CD4-positive, alpha-beta memory T cell (primary cell): ENCODE results near the gene TCF7L1. TPM values are rescaled to one million over a fixed set of nuclear protein-coding genes. Genes with fewer than 3 reads are reported as not detected.
A peak's percentile ranks its signal among the peaks of the same experiment; 100 is the strongest.

Experiments used
- CTCF ChIA-PET: fragments of 350-600 bp; sonication (Branson Sonifier 250); formaldehyde crosslinking; loops from one replicate; lab custom pipeline; 2021; ENCODE audit warnings: inconsistent platforms; ENCODE audit not compliant: partially characterized antibody; lab: Charles Lee
- POLR2A ChIA-PET: fragments of 350-600 bp; sonication (Branson Sonifier 250); formaldehyde crosslinking; loops from one replicate; lab custom pipeline; 2021; ENCODE audit not compliant: partially characterized antibody; lab: Charles Lee
- DNase-seq, 5 donors: peaks; one replicate each; pipeline versions ENCODE4 v3.0.0 to v3.0.0-alpha.2; 2020 to 2022; ENCODE audit warnings: mixed read lengths in 1 of 5
- H3K27ac ChIP-seq: one replicate; pipeline ENCODE4 v1.7.0; 2013; ENCODE audit warnings: low read depth, low read length
- H3K27me3 ChIP-seq: 2 replicates; pipeline ENCODE4 v1.7.0; 2013; ENCODE audit warnings: mild to moderate bottlenecking, low read length, moderate library complexity; ENCODE audit not compliant: insufficient read depth
- H3K36me3 ChIP-seq: 2 replicates; pipeline ENCODE4 v1.7.0; 2013; ENCODE audit warnings: mild to moderate bottlenecking, low read length, moderate library complexity; ENCODE audit not compliant: insufficient read depth
- H3K4me1 ChIP-seq: 2 replicates; pipeline ENCODE4 v1.7.0; 2013; ENCODE audit warnings: mild to moderate bottlenecking, low read length, moderate library complexity; ENCODE audit not compliant: insufficient read depth
- H3K4me3 ChIP-seq, 2 donors: one replicate each; pipeline ENCODE4 v1.7.0; 2013; ENCODE audit warnings: low read length in 2 of 2, mild to moderate bottlenecking in 1 of 2
- H3K9me3 ChIP-seq, 2 donors: one replicate each; pipeline ENCODE4 v1.7.0; 2013; ENCODE audit warnings: low read length in 2 of 2, control low read depth in 1 of 2; ENCODE audit not compliant: control insufficient read depth in 1 of 2
- H3K27ac Mint-ChIP-seq, 7 donors: one replicate each; pipeline ENCODE4 v1.8.0; 2020 to 2021; ENCODE audit warnings: mixed read lengths in 7 of 7, mild to moderate bottlenecking in 6 of 7, inconsistent platforms in 3 of 7, moderate library complexity in 3 of 7
- H3K27me3 Mint-ChIP-seq, 2 donors: one replicate each; pipeline ENCODE4 v1.8.0; 2020 to 2021; ENCODE audit warnings: mixed read lengths in 2 of 2
- H3K36me3 Mint-ChIP-seq, 2 donors: one replicate each; pipeline ENCODE4 v1.8.0; 2020 to 2021; ENCODE audit warnings: mixed read lengths in 2 of 2, inconsistent platforms in 1 of 2, mild to moderate bottlenecking in 1 of 2
- H3K4me1 Mint-ChIP-seq, 4 donors: one replicate each; pipeline ENCODE4 v1.8.0; 2020 to 2021; ENCODE audit warnings: mixed read lengths in 4 of 4, mild to moderate bottlenecking in 1 of 4
- H3K4me3 Mint-ChIP-seq, 8 donors: one replicate each; pipeline ENCODE4 v1.8.0; 2020 to 2021; ENCODE audit warnings: mixed read lengths in 8 of 8, mild to moderate bottlenecking in 7 of 8, moderate library complexity in 6 of 8, inconsistent platforms in 3 of 8
- H3K9me3 Mint-ChIP-seq, 8 donors: one replicate each; pipeline ENCODE4 v1.8.0; 2020 to 2021; ENCODE audit warnings: mixed read lengths in 8 of 8, mild to moderate bottlenecking in 5 of 8, inconsistent platforms in 3 of 8, moderate library complexity in 1 of 8
- intact Hi-C: fragments of 100-400 bp; cut with micrococcal nuclease; formaldehyde crosslinking; loops from one replicate; pipeline ENCODE4 v1.15.1; 2023
- polyA plus RNA-seq, 2 donors: library from polyadenylated mRNA; unstranded; fragments of 300-500 nt; fragmentation: Illumina TruSeq; gene quantifications; one replicate each; pipeline ENCODE4 v1.2.3, GENCODE V29; 2021
- total RNA-seq, 2 experiments: library from RNA; stranded (reverse); gene quantifications; one replicate each; pipeline ENCODE4 v1.2.3, GENCODE V29; 2021

Gene TCF7L1, protein sequence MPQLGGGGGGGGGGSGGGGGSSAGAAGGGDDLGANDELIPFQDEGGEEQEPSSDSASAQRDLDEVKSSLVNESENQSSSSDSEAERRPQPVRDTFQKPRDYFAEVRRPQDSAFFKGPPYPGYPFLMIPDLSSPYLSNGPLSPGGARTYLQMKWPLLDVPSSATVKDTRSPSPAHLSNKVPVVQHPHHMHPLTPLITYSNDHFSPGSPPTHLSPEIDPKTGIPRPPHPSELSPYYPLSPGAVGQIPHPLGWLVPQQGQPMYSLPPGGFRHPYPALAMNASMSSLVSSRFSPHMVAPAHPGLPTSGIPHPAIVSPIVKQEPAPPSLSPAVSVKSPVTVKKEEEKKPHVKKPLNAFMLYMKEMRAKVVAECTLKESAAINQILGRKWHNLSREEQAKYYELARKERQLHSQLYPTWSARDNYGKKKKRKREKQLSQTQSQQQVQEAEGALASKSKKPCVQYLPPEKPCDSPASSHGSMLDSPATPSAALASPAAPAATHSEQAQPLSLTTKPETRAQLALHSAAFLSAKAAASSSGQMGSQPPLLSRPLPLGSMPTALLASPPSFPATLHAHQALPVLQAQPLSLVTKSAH
- total RNA-seq (not detected), polyA plus RNA-seq (under 1 TPM in 1 of 2 donors, not detected in 1; 0.06 TPM)

DNA sequence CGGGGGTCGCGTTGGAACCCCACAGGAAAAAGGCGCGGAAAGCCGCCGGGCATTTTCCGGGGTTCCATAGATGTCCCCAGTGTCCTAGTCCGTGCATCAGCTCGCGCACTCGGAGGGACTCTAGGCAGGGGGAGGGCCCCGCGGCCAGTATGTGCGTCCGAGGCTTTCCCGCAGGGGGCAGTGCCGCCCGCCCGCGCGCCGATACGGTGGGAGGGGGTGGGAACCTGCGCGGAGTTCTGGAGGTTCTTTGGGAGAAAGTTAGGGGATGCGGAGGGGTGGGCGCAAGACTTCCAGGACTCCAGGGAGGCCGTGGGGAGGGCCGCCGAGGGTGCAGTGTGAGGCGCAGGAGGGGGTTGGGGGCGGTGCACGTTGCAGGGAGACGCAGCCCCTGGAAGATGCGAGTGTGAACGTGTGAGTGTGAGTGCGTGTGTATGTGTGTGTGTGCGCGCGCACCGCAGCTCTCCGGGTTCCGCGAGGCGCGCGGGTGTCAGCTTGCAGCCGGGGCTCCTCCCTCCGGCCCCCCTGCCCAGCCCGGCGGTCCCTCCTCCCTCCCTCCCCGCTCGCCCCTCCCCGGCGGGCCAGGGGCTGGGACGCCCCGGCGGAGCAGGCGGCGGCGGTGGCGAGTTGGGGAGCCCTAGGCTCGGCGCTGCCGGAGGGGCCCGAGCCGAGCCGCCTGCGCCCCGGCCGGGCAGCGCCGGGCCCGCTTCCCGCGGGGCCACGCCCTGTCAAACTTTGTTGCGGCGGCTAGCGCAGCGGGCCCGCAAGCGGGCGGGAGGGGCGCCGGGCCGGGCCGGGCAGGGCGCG is at the start of gene TCF7L1:
TCF7L1 (plus strand) TSS at position 559 of the 804 bp plus-strand sequence. CDS start 293 bp downstream, outside the sequence.
- intact Hi-C loops: no loop called here

DNA sequence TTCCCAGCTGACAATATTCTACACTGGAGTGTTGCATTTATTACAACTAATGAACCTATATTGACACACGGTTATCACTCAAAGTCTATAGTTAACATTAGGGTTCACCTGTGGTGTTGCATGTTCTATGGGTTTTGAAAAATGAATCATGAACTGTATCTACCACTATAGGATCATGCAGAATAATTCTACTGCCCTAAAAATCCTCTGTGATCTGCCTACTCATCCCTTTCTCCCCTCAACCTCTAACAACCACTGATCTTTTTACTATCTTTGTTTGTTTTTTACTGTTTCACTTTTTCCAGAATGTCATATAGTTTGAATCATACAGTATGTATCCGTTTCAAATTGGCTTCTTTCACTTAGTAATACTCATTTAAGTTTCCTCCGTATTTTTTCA is 47.6 kb upstream of the TCF7L1 start:
- H3K36me3 ChIP-seq: no peaks in the 10 kb centered on the region
- Mint-ChIP-seq H3K9me3 (peaks cover 4 to 24% (median 11%) of the 10 kb centered on the region in 8 donors), H3K36me3 (no peaks in the 10 kb centered on the region), H3K4me1 (no peaks in the 10 kb centered on the region), H3K27ac (no peak overlapping the region), H3K27me3 (peaks cover 16 to 26% of the 10 kb centered on the region in 2 donors), H3K4me3 (no peak overlapping the region)
- ChIA-PET POLR2A (no interaction called here), CTCF (no interaction called here)
- no peak overlapping the region for H3K4me3 ChIP-seq
- no peaks in the 10 kb centered on the region for H3K4me1 ChIP-seq
- intact Hi-C loops: no loop called here
- no peak overlapping the region for H3K27ac ChIP-seq
- H3K9me3 ChIP-seq: no peaks in the 10 kb centered on the region
- no peak for DNase-seq
- H3K27me3 ChIP-seq: no peaks in the 10 kb centered on the region

More for the DNA sequence above, at the start of gene TCF7L1:
- Mint-ChIP-seq H3K27me3 (peaks cover 34 to 42% of the 10 kb centered on the region in 2 donors), H3K27ac (no peak within 1 kb of the TSS), H3K4me3 (peak within 1 kb of the TSS; percentile 65 to 85 (median 77)), H3K36me3 (no peaks in the 10 kb centered on the region), H3K4me1 (peaks cover 4 to 20% (median 12%) of the 10 kb centered on the region in 4 donors), H3K9me3 (peaks cover 0 to 2% (median 0%) of the 10 kb centered on the region in 8 donors)
- Histone ChIP-seq H3K4me1 (peaks cover 18% of the 10 kb centered on the region), H3K36me3 (no peaks in the 10 kb centered on the region), H3K9me3 (no peaks in the 10 kb centered on the region), H3K4me3 (peak within 1 kb of the TSS in 1 of 2 donors; percentile 24), H3K27me3 (peaks cover 16% of the 10 kb centered on the region), H3K27ac (no peak within 1 kb of the TSS)
- ChIA-PET POLR2A (no interaction called here), CTCF (no interaction called here)
- peak; percentile 4 to 41 (median 20) for DNase-seq

DNA sequence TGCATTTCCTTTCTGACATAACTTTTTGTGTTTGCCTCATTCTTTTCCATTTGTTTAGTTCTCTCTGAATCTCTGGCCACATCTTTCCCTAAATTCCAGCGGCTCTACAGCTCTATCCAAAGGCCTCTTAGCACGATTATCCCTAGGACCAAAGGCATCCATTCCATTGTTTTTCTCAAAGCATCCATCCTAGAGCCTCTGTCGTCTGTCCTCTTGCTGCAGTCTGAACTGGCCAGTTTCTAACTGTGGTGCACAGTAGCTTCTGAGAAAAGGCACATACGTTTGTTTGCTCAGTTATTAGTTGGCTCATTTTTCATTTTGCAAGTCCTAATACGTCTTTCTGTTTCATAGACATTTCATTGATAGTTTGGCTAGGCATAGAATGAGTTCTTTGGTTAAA is 45.7 kb upstream of the TCF7L1 start:
- Mint-ChIP-seq H3K4me1 (no peaks in the 10 kb centered on the region), H3K27ac (no peak overlapping the region), H3K4me3 (no peak overlapping the region), H3K36me3 (no peaks in the 10 kb centered on the region), H3K27me3 (peaks cover 10 to 19% of the 10 kb centered on the region in 2 donors), H3K9me3 (peaks cover 2 to 8% (median 4%) of the 10 kb centered on the region in 8 donors)
- H3K4me1 ChIP-seq: no peaks in the 10 kb centered on the region
- DNase-seq: no peak
- H3K27ac ChIP-seq: no peak overlapping the region
- H3K4me3 ChIP-seq: no peak overlapping the region
- intact Hi-C loops: no loop called here
- POLR2A ChIA-PET: no interaction called here
- H3K9me3 ChIP-seq: no peaks in the 10 kb centered on the region
- CTCF ChIA-PET: interaction anchor here (0.6 kb wide), 1 partner anchor 15 kb away, joined by 4 read pairs; no protein-coding TSS in a partner anchor
- no peaks in the 10 kb centered on the region for H3K27me3 ChIP-seq
- no peaks in the 10 kb centered on the region for H3K36me3 ChIP-seq

DNA sequence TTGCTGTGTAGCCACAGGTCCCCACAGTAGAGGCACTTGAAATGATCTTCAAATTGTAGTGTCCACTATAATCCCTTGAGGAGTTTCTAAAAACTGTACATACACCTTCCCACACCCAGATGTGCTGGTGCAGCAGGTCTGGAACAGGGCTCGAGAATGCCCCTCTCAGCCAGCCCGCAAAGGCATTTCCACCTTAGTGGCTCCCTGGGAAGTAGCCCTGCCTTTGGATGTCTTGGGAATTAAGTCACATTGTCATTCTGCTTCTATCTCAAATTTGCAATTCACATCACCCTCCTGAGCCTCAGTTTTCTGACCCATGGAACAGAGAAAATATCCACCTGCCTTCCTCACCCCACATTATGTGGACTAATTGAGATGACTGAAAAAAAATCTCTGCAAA is 44.3 kb upstream of the TCF7L1 start:
- no peaks in the 10 kb centered on the region for H3K9me3 Mint-ChIP-seq
- peaks cover 1 to 10% of the 10 kb centered on the region in 2 donors for H3K27me3 Mint-ChIP-seq

DNA sequence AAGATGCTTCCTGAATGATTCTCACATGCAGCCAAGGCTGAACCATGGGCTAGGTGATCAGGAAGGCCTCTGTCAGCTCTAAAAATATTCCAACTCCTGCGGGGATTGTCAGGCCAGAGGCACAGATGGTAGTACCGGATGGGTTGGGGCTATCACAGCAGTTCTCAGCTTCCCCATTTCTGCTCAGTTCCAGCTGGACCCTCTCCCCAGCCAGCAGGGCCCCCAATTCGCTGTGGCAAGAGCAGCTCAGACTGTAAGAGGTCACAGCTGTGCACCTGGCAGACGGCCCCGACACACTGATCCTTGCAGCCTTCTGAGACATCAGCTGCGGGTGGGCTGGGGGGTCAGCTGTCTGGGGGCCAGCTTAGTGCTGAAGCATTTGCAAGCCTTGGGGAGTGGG is 43.6 kb upstream of the TCF7L1 start:
- DNase-seq: no peak

More for the DNA sequence above, 44.3 kb upstream of the TCF7L1 start:
- no peaks in the 10 kb centered on the region for H3K4me1 Mint-ChIP-seq
- intact Hi-C loops: no loop called here
- H3K9me3 ChIP-seq: no peaks in the 10 kb centered on the region
- POLR2A ChIA-PET: no interaction called here
- no peak overlapping the region for H3K4me3 Mint-ChIP-seq
- H3K4me3 ChIP-seq: no peak overlapping the region
- no peak overlapping the region for H3K27ac Mint-ChIP-seq
- no peak for DNase-seq
- no peaks in the 10 kb centered on the region for H3K4me1 ChIP-seq
- H3K27ac ChIP-seq: no peak overlapping the region
- no peaks in the 10 kb centered on the region for H3K36me3 Mint-ChIP-seq
- H3K27me3 ChIP-seq: no peaks in the 10 kb centered on the region
- no peaks in the 10 kb centered on the region for H3K36me3 ChIP-seq
- CTCF ChIA-PET: no interaction called here

DNA sequence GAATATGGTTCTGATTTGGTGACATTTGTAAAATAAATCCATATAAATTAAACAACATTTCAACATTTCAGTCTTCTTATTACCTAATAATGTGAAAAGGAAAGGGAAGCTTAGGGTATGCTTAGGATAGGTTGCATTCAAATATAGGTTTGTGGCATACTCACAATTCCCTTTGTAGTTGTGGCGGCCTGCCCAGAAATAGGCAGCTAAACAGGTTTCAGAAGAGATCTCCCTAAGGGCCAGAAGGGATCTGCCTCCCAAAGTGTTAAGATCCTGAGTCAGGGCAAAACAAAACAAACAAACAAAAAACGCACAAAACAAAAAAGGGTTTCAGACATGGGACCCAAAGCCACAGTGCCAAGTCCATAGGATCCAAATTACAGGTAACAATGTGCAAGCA is 41.4 kb upstream of the TCF7L1 start:
- Mint-ChIP-seq H3K4me1 (no peaks in the 10 kb centered on the region), H3K27me3 (peaks cover 7 to 10% of the 10 kb centered on the region in 2 donors), H3K4me3 (no peak overlapping the region), H3K36me3 (no peaks in the 10 kb centered on the region), H3K9me3 (no peaks in the 10 kb centered on the region), H3K27ac (no peak overlapping the region)
- no peak overlapping the region for H3K27ac ChIP-seq
- ChIA-PET CTCF (no interaction called here), POLR2A (no interaction called here)
- H3K36me3 ChIP-seq: no peaks in the 10 kb centered on the region
- no peak overlapping the region for H3K4me3 ChIP-seq
- H3K4me1 ChIP-seq: no peaks in the 10 kb centered on the region
- no peaks in the 10 kb centered on the region for H3K27me3 ChIP-seq
- intact Hi-C loops: no loop called here
- H3K9me3 ChIP-seq: no peaks in the 10 kb centered on the region
- DNase-seq: no peak

More for the DNA sequence above, 43.6 kb upstream of the TCF7L1 start:
- H3K4me3 Mint-ChIP-seq: no peak overlapping the region
- POLR2A ChIA-PET: no interaction called here
- Histone ChIP-seq H3K4me1 (no peaks in the 10 kb centered on the region), H3K9me3 (no peaks in the 10 kb centered on the region), H3K27me3 (no peaks in the 10 kb centered on the region), H3K4me3 (no peak overlapping the region), H3K36me3 (no peaks in the 10 kb centered on the region), H3K27ac (no peak overlapping the region)
- no peaks in the 10 kb centered on the region for H3K4me1 Mint-ChIP-seq
- H3K27ac Mint-ChIP-seq: no peak overlapping the region
- H3K36me3 Mint-ChIP-seq: no peaks in the 10 kb centered on the region
- H3K27me3 Mint-ChIP-seq: peaks cover 1 to 7% of the 10 kb centered on the region in 2 donors
- CTCF ChIA-PET: no interaction called here
- H3K9me3 Mint-ChIP-seq: no peaks in the 10 kb centered on the region
- intact Hi-C loops: no loop called here

DNA sequence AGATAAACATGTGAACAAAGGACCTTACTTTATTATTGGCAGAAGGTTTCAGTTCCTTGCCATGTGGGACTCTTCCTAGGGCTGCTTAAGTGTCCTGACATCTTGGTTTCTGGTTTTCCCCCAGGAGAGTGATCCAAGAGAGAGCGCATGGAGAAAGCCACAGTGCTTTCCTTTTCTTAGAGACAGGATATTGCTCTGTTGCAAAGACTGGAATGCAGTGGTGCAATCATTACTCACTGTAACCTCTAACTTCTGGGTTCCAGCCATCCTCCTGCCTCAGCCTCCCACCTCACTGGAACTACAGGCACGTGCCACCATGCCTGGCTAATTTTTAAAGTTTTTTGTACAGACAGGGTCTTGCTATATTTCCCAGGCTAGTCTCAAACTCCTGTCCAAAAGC is 38.1 kb upstream of the TCF7L1 start:
- POLR2A ChIA-PET: no interaction called here
- no peak for DNase-seq
- Histone ChIP-seq H3K4me3 (no peak overlapping the region), H3K27ac (no peak overlapping the region), H3K36me3 (no peaks in the 10 kb centered on the region), H3K9me3 (no peaks in the 10 kb centered on the region), H3K4me1 (no peaks in the 10 kb centered on the region), H3K27me3 (no peaks in the 10 kb centered on the region)
- no peak overlapping the region for H3K4me3 Mint-ChIP-seq
- H3K9me3 Mint-ChIP-seq: no peaks in the 10 kb centered on the region
- no peaks in the 10 kb centered on the region for H3K4me1 Mint-ChIP-seq
- CTCF ChIA-PET: no interaction called here
- H3K27me3 Mint-ChIP-seq: peaks cover 14 to 16% of the 10 kb centered on the region in 2 donors
- no peak overlapping the region for H3K27ac Mint-ChIP-seq
- intact Hi-C loops: no loop called here
- no peaks in the 10 kb centered on the region for H3K36me3 Mint-ChIP-seq
